GM19397 (cell line): ENCODE results near the gene IL22RA2.

ENCODE experiments used
- ATAC-seq: cut with Tn5 transposase; IDR thresholded peaks from one replicate; pipeline ENCODE4 v1.9.1; 2021; ENCODE audit warnings: mild to moderate bottlenecking, moderate library complexity; ENCODE audit not compliant: unreplicated experiment

IL22RA2 gene

GRCh38 chr6:137097526-137097925 is 75.9 kb downstream of the IL22RA2 start:
- ATAC-seq = no peak

GRCh38 chr6:137097057-137097456 is 76.4 kb downstream of the IL22RA2 start:
- ATAC-seq = no peak

- peak; percentile 66 for ATAC-seq
Observed at GRCh38 chr6:137095651-137096238, 77.7 kb downstream of the IL22RA2 start.

- no peak for ATAC-seq
Observed at GRCh38 chr6:137095093-137095492, 78.4 kb downstream of the IL22RA2 start.

GRCh38 chr6:137094411-137095008 is 78.9 kb downstream of the IL22RA2 start:
- ATAC-seq = no peak
